OCI-LY1 (cell line): ENCODE results near the gene NR2C2.
"Not testable (repeated sequence)": the region's sequence is repeated elsewhere in the genome, so short reads cannot be mapped to it uniquely, and the experiment has no call there.

Experiments
- CTCF ChIP-seq: fragments of 200-600 bp; sonication (generic), shearing (Covaris generic); IDR thresholded peaks from 2 replicates; pipeline ENCODE4 v1.5.1; 2017; ENCODE audit warnings: mild to moderate bottlenecking, antibody characterized with exemption, low read length, moderate library complexity, mixed read lengths
- EZH2 ChIP-seq: fragments of 200-600 bp; sonication (generic), shearing (Covaris generic); IDR thresholded peaks from 2 replicates; pipeline ENCODE4 v1.8.0; 2017; ENCODE audit warnings: borderline replicate concordance, mixed run types, mild to moderate bottlenecking, antibody characterized with exemption, low read length, moderate library complexity, mixed read lengths

GRCh38 chr3:14903501-14903900, 43.9 kb upstream of the NR2C2 start:
- TF ChIP-seq CTCF, EZH2: not testable (repeated sequence)
